ENCODE measurements around the gene TMEM203. TPM values are rescaled to one million over a fixed set of nuclear protein-coding genes. Genes with fewer than 3 reads are reported as not detected.

TMEM203 gene
- total and polyA plus RNA-seq, 2 of the 13 experiments (the other 11 are each of a cell fraction or from before 2014, with no cell fraction given): 23.4 to 36.7 TPM

GRCh38 chr9:137254624-137255447 lies 49.4 kb upstream of the TMEM203 start, which contains the start of gene NELFB (continued):
- TF ChIP-seq, protein P1, sequence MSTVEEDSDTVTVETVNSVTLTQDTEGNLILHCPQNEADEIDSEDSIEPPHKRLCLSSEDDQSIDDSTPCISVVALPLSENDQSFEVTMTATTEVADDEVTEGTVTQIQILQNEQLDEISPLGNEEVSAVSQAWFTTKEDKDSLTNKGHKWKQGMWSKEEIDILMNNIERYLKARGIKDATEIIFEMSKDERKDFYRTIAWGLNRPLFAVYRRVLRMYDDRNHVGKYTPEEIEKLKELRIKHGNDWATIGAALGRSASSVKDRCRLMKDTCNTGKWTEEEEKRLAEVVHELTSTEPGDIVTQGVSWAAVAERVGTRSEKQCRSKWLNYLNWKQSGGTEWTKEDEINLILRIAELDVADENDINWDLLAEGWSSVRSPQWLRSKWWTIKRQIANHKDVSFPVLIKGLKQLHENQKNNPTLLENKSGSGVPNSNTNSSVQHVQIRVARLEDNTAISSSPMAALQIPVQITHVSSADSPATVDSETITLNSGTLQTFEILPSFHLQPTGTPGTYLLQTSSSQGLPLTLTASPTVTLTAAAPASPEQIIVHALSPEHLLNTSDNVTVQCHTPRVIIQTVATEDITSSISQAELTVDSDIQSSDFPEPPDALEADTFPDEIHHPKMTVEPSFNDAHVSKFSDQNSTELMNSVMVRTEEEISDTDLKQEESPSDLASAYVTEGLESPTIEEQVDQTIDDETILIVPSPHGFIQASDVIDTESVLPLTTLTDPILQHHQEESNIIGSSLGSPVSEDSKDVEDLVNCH (CRISPR knock-in tag; IDR thresholded peaks at IDR 0.05): no peak
- TF ChIP-seq, protein P2, sequence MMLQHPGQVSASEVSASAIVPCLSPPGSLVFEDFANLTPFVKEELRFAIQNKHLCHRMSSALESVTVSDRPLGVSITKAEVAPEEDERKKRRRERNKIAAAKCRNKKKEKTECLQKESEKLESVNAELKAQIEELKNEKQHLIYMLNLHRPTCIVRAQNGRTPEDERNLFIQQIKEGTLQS (CRISPR knock-in tag; IDR thresholded peaks at IDR 0.05): no peak
- TF ChIP-seq MNT (IDR thresholded peaks at IDR 0.05) (no peak), ZNF496 (CRISPR knock-in tag; IDR thresholded peaks at IDR 0.05; ENCODE audit: insufficient replicate concordance) (no peak), NR2F1 (CRISPR knock-in tag; IDR thresholded peaks at IDR 0.05) (no peak), PAXIP1 (CRISPR knock-in tag; conservative IDR thresholded peaks at IDR 0.05) (no peak), RBFOX2 (IDR thresholded peaks at IDR 0.05; ENCODE audit: low read depth, low read length) (peak; percentile 85), NFE2L1 (CRISPR knock-in tag; IDR thresholded peaks at IDR 0.05; ENCODE audit: borderline replicate concordance) (no peak), POGK (CRISPR knock-in tag; conservative IDR thresholded peaks at IDR 0.05) (no peak), ISL2 (CRISPR knock-in tag; IDR thresholded peaks at IDR 0.05) (peak; percentile 25; the same call in 1 of the 2 replicates), TFAP4 (IDR thresholded peaks at IDR 0.05; ENCODE audit: borderline replicate concordance, low read depth) (no peak), ZNF326 (CRISPR knock-in tag; IDR thresholded peaks at IDR 0.05; ENCODE audit: borderline replicate concordance) (no peak), ZBTB38 (CRISPR knock-in tag; IDR thresholded peaks at IDR 0.05) (no peak), CENPX (CRISPR knock-in tag; IDR thresholded peaks at IDR 0.05) (no peak), MIER2 (CRISPR knock-in tag; IDR thresholded peaks at IDR 0.05) (no peak), KDM4B (CRISPR knock-in tag; IDR thresholded peaks at IDR 0.05) (no peak), ZNF776 (CRISPR knock-in tag; IDR thresholded peaks at IDR 0.05) (peak; percentile 69; the same call in 1 of the 2 replicates)
